HG03558 (cell line): Measurements from ENCODE around the gene ETHE1.
"Not testable (repeated sequence)": the region's sequence is repeated elsewhere in the genome, so short reads cannot be mapped to it uniquely, and the experiment has no call there.

Source experiments
- ATAC-seq: cut with Tn5 transposase; IDR thresholded peaks from one replicate; pipeline ENCODE4 v1.9.1; 2021; ENCODE audit warnings: moderate number of reproducible peaks; ENCODE audit not compliant: unreplicated experiment; ENCODE audit errors: extremely low read depth

Gene ETHE1

GRCh38 chr19:43552616-43553015 lies 25.6 kb upstream of the ETHE1 start:
- no peak for ATAC-seq

- ATAC-seq, result no peak
Measured at GRCh38 chr19:43552198-43552450, 25.1 kb upstream of the ETHE1 start.

DNA sequence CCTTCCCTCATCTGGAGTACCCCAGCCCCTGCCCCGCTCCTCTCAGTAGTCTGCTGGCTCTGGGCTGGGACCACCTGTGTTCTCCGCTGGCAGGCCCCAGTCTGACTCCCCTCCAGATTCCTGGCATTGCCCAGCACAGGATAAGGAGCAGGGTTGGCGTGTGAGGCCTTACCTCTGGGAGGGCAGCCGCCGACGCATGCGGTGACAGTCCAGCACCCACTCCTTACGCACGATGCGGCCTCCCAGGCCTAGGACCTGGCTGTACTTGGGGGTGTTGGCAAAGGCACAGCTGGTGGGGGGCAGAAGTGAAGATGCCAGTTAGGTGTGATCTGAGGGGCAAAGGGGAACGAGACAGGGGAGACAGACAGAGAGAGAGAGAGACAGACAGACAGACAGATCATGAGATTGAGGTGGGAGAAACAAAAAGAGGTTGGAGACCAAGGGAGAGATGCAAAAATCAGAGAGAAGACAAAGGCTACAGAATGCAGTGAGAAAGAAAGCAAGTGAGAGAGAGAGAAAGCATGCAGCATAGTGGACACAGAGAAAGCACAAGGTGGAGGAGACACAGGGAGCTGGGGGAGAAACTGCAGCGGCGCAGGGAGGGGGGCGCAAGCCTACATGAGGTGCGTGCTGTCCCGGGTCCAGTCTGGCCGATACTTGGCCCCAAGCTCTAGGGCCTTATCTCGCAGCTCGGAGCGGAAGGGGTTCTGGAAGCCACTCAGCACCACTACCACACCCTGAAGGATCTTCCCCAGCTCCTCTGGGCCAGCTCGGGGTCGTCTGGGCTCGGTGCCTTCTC lies 24.6 kb upstream of the ETHE1 start:
- ATAC-seq, result no peak

GRCh38 chr19:43548706-43549105 lies 21.7 kb upstream of the ETHE1 start:
- ATAC-seq, result no peak

- ATAC-seq, result not testable (repeated sequence)
Measured at GRCh38 chr19:43547926-43548325, 20.9 kb upstream of the ETHE1 start.

- no peak for ATAC-seq
Measured at GRCh38 chr19:43546581-43546980, 19.6 kb upstream of the ETHE1 start.

DNA sequence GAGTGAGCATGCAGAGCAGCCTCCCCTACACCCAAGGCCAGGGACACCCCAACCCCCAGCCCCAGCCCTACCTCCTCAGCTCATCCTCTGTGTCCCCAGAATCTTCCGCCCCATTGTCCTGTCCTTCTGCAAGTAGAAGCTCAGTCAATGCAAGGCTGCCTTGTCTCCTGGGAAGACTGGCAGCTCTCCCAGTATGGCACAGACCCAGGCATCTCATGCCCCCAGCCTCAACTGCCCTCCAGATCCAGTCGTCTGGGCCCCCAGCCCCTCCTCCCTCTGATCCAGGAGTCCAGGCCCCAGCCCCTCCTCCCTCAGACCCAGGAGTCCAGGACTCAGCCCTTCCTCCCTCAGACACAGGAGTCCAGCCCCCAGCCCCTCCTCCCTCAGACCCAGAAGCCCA lies 19.0 kb upstream of the ETHE1 start:
- ATAC-seq, result no peak

DNA sequence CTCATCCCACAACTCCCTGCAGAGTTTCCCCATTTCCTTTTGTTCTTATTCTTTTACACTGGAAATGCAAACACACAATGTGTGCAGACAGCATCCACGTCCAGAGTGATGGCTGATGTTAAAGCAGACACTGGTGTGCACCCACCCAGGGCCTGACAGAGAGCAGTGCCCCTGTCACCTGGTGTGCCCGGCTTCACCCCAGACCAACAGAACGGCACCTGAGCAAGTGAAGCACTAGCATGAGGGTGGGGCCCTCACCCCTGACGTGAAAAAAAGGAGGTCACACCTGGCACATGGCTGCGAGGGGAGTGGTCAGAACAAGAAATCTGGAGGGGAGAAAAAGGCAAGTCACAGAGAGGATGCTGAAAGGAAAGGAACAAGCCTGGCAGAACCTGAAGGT lies 18.3 kb upstream of the ETHE1 start:
- ATAC-seq, result no peak

GRCh38 chr19:43544077-43544476 lies 17.1 kb upstream of the ETHE1 start:
- no peak for ATAC-seq

GRCh38 chr19:43541920-43542650 lies 15.1 kb upstream of the ETHE1 start:
- no peak for ATAC-seq

DNA sequence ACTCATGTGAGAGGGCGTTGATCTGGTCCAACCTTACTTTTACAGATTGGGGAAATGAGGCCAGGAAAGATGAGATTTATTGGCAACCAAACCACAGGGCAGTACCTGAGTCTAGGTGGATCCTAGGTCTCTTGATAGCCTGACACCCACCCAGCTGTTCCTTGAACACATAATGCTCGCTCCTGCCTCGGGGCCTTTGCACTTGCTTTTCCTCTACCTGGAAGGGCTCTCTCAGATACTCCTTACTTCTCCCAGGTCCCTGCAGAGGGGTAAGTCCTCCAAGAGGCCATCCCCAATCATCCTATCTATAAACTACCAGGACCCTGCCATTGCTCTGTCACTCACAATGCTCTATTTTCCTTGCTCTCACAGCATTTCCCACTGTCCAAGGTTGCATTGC lies 13.4 kb upstream of the ETHE1 start:
- no peak for ATAC-seq

GRCh38 chr19:43538922-43539321 lies 11.9 kb upstream of the ETHE1 start:
- no peak for ATAC-seq

- ATAC-seq, result no peak
Measured at GRCh38 chr19:43534816-43535761, 8.1 kb upstream of the ETHE1 start.

DNA sequence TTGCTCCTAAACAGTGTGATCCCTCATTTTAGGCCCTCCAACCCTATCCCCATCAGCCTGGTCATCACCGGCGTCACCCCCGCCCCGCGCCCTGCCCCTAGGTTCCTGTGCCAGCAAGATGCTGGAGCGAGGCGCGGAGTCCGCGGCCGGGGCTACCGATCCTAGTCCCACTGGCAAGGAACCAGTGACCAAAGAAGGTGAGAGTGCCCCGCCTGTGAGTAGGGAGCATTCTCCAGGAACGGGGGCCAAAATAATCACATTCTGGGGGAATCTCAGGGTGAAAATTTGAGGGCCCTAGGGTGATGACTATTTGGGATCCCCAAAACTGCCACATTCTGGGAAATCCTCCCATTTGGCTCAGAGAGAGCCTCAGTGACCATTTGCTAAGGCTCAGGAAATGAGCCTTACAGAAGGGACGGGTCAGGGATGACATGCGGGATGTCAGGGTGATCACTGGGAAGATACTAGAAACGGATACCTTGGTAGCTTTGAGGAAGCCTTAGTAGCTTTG lies 7.4 kb upstream of the ETHE1 start:
- ATAC-seq, result no peak

DNA sequence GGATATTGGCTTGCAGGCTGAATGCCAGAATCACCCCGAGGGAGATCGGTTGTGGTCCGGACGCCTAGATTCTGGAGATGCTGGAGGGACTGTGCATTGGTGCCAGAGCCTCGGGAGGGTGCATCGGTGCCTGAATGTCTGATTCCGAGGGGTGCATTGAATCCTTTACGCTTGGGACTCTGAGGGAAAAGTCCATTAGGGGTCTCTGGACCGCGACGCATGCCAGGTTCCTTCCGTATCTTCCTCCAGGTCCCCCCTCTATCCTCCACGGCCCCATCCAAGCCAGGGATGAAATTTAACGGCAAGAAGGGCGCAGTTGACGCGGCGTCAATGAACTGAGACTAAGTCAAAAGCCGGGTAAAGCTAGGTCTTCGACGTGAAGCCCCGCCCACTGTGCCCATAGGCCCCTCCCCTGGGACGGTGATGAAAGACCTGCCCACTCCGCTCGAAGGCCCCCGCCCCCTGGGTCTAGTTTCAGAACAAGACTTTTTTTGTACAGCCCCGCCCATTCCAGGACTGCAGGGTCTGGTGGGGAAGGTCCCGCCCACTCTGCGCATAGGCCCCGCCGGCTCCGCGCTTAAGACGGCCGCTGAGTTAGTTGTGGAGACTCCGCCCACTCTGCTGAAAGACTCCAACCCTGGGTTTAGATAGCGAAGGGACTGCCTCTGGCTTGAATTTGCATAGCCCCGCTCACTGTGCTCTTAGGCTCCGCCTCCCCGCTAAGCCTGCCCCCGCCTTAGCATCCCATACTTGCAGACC lies 6.7 kb upstream of the ETHE1 start:
- ATAC-seq, result peak; percentile 24

GRCh38 chr19:43532962-43533545 lies 6.1 kb upstream of the ETHE1 start, which contains the start of gene ZNF575:
Gene ZNF575 (plus strand): TSS chr19:43533188. CDS start chr19:43534423, 1,235 bp downstream.
- ATAC-seq, result peak; percentile 41

DNA sequence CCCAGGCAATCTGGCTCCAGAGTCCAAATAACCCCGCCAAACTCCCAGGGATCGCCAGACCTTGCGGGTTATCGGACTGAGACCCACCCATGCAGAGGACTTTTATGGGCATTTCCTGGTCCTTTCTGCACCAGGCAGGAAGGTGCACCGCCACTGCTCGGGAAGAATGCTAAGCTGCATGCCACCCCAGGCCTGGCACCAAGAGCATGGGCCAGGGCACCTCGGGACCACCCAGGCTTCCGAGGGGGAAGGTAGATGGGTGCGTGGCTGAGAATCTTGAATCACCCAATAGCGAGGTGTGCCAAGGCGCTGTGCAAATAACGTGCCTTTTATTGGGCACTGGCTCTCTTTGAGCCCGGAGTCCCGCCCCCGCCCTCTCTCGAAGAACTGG lies 5.6 kb upstream of the ETHE1 start:
- ATAC-seq, result peak; percentile 11

GRCh38 chr19:43527860-43528622 lies 1.0 kb upstream of the ETHE1 start:
- ATAC-seq, result no peak
